Activated T-cell treated with anti-CD3 and anti-CD28 coated beads, Interleukin-2, amount 50 U/mL, for 1 hour (primary cell): Measurements from ENCODE around the gene ATXN1.

Experiments used
- DNase-seq: peaks from one replicate; pipeline ENCODE4 v3.0.0-alpha.2; 2020

Gene ATXN1

GRCh38 chr6:16372029-16372776, 389.1 kb downstream of the ATXN1 start:
- no peak for DNase-seq

DNA sequence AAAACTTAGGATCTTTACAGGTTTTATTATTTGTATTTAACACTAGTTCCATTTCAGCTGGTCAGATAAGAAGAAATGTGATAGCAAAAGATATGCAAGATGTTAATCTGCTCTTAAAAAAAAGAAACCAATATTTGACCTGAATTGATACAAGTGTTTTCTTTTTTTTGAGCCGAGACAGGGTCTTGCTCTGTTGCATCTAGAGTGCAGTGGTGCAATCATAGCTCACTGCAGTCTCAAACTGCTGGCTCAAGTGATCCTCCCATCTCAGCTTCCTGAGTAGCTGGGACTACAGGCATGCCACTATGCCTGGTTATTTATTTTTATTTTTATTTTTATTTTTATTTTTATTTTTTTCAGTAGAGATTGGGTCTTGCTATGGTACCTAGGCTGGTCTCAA, 389.9 kb downstream of the ATXN1 start:
- DNase-seq: no peak

DNA sequence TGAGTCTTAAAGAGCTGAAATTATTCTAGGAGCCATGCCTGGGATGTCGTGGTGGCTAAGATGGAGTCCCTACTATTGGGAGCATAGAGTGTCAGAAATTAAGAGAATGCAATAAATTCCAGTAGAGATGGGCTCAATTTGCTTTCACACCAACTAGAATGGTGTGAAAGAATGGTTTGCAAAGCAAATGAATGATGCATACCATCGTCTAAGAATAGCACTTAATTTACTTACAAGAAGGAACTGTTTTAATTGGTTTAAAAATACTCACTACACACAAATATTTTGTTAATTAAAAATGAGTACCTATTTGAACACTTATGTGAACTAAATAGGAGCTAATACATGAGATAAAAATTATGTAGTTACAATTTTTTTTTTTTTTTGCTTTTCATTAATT, 390.3 kb downstream of the ATXN1 start:
- no peak for DNase-seq

DNA sequence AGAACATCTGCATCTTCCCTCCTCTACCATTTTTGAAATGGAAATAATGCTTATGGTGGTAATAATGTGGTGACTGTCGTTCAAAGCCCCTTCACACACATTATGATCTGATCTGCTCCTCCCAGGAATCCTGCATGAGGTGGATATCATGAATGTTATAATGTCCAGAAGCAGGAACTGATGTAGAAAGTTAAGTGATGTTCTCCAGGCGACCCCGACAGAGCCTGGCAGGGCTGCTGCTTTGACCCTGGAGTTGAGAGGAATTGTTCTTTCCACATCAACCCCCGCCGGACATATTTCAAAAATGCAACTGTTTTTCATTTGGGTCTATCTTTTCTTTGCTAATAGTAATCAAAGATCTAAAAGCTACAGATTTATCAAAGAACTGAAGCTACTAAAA, 391.3 kb downstream of the ATXN1 start:
- no peak for DNase-seq

DNA sequence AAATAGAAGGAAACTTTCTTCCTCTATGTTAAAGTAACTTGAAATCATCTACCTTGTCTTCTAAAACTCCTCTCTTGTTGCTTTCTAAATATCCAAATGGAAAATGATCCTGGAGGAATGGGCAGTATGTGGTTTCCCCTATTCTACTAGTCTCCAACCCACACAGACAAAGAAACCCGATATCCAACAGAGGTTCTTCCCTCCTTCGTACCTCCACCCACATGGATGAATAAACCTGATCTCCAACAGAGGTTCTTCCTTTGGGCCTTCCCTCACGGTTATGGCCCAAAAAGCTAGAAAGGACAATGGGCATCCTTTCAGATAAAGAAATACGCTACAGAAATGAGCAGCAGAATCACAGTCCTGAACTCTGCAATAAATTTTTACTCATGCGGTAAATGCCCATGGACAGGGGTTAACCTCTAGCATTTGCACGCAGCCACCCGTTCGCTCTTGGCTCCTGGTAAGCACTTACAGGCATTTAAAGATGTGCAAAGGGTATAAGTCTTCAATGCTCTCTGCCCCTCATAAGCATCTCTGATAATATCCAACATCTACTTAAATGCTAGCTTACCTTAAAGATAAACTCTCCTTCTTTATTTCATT, 392.0 kb downstream of the ATXN1 start:
- DNase-seq: no peak

- no peak for DNase-seq
Observed at GRCh38 chr6:16367571-16367970, 393.7 kb downstream of the ATXN1 start.

- no peak for DNase-seq
Observed at GRCh38 chr6:16363749-16364148, 397.5 kb downstream of the ATXN1 start.

GRCh38 chr6:16362819-16363589, 398.3 kb downstream of the ATXN1 start:
- no peak for DNase-seq

GRCh38 chr6:16362296-16362695, 399.0 kb downstream of the ATXN1 start:
- no peak for DNase-seq

GRCh38 chr6:16361861-16362260, 399.4 kb downstream of the ATXN1 start:
- no peak for DNase-seq

- no peak for DNase-seq
Observed at GRCh38 chr6:16361121-16361520, 400.1 kb downstream of the ATXN1 start.

DNA sequence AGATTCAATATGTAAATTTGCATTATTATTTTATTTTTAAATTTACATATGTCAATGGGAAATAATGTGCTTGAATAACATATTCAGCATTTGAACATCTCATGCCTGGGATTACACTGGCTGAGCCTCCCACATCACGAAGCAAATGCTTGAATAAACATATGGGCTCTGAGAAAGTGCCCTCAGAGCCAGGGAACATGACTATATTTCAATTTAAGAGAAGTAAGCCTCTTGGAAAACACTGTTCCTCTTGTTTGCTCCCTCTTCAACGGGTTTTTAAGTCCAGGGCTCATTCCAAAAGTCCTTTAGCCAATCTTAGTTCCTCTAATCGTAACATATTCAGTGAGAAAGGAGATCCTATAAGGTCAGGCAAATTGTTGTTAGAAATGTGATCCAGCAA, 400.9 kb downstream of the ATXN1 start:
- no peak for DNase-seq

GRCh38 chr6:16359563-16359962, 401.7 kb downstream of the ATXN1 start:
- no peak for DNase-seq

DNA sequence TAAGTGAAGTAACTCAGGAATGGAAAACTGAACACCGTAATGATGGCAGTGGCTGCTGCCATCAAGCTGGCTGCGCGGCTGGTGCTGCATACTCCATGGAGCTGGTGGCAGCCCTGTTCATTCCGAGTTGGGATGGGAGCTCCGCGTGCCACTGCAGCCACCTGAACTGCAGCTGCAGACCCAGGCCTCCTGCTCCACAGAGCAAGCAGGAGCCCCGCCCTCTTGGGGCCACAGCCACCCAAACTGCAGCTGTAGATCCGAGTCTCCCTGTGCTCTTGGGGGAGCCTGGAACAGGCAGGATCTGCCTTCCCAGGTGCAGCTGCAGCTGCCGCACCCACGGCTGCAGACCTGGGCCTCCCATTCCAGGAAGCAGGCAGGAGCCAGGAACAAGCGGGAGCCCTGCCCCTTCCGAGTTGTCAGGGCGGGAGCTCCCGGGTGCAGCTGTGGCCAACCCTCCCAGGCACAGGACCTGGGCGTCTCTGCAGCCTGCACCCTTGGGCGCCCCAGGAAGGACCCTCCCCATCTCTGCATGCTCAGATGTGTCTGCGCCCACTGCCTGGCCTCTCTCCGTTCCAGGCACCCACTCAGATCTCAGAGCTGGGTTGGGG, 402.6 kb downstream of the ATXN1 start:
- no peak for DNase-seq

- DNase-seq: no peak
Observed at GRCh38 chr6:16355699-16356446, 405.4 kb downstream of the ATXN1 start.

DNA sequence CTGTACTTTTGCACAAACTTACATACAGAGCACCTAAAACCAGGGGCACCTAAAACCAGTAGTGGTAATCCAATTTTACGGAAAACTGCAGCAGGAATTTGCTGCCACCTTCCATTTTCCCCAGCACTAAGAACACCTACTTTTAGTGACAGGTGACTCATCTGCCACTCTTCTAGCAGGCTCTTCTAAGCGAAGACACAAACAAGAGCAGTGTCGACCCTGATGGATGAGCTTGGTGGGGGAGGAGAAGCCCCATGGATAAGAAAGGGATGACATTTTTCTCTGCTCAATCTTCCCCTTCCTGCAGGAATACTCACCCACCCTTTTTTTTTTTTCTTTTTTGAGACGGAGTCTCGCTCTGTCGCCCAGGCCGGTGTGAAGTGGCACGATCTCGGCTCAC, 406.0 kb downstream of the ATXN1 start:
- DNase-seq: no peak

- DNase-seq: no peak
Observed at GRCh38 chr6:16354692-16355091, 406.6 kb downstream of the ATXN1 start.

DNA sequence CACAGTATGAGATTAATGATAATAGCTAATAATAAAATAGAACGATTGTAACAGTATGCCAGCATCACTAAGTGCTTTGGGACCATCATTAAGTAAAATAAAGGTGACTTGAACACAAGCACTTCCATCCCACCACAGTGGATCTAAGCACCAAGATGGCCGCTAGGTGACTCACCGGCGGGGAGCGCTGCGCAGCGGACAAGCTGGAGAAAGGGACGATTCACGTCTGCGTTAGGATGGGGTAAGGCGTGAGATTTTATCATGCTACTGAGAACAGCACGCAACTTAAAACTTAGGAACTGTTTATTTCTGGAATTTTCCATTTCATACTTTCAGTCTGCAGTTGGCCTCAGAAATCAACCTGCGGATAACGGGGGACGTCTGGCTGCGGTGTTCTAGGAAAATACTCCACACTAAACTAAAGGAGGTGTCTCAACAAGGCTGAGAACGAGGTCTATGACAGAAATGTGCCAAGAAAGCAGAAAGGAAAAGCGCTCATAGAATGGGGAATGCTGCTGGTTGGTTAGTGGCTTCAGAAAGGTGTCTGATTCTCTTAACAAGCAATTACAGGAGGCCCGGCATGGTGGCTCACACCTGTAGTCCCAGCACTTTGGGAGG, 408.3 kb downstream of the ATXN1 start:
- no peak for DNase-seq

DNA sequence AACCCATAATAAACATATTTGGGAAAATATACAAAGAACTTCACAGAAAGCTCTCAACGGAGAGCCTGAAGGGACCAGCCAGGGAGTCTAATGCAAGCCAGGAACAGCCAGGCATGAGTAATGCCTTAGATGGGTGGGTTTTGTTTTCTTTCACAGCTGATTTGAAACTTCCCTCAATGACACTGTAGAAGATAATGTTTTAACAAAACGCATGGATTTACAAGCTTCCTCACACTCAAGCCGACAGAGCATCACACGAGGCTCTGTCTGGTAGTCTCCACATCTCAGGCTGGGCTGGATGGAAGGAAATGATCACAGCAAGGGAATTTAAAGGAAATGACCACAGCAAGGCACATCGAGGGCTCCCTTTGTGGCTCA, 409.0 kb downstream of the ATXN1 start:
- no peak for DNase-seq

GRCh38 chr6:16349544-16349943, 411.7 kb downstream of the ATXN1 start:
- DNase-seq: no peak

GRCh38 chr6:16346831-16347230, 414.4 kb downstream of the ATXN1 start:
- DNase-seq: no peak
